Omental fat pad (tissue), 4 donors: ENCODE data around the gene KLHL22. TPM values are rescaled to one million over a fixed set of nuclear protein-coding genes. Genes with fewer than 3 reads are reported as not detected.
"Not testable (repeated sequence)": the region's sequence is repeated elsewhere in the genome, so short reads cannot be mapped to it uniquely, and the experiment has no call there.

Source experiments
- ATAC-seq: fragments of 150-250 bp; one replicate; pipeline ENCODE4 v1.9.1; 2016; ENCODE audit warnings: mild to moderate bottlenecking, moderate library complexity; ENCODE audit not compliant: low FRiP score
- DNase-seq: peaks from one replicate; pipeline ENCODE4 v3.0.0-alpha.2; 2019; ENCODE audit warnings: low spot score
- total RNA-seq, 4 donors: library from RNA; depleted of rRNA; stranded (reverse); fragments of >200 nt; gene quantifications; one replicate each; pipeline ENCODE4 v1.1.0, GENCODE V29; 2016
- TF ChIP-seq, protein P1 (sequence below), 3 donors: fragments of 450-650 bp; IDR thresholded peaks; one replicate each; pipeline ENCODE4 v1.5.1; 2016 to 2017; ENCODE audit warnings: antibody characterized with exemption in 3 of 3, mild to moderate bottlenecking in 3 of 3, moderate library complexity in 2 of 3

Gene KLHL22
- total RNA-seq, 4 donors from 2014 or later, result 19.8 to 45.0 (median 32.9) TPM

- TF ChIP-seq, protein P1, sequence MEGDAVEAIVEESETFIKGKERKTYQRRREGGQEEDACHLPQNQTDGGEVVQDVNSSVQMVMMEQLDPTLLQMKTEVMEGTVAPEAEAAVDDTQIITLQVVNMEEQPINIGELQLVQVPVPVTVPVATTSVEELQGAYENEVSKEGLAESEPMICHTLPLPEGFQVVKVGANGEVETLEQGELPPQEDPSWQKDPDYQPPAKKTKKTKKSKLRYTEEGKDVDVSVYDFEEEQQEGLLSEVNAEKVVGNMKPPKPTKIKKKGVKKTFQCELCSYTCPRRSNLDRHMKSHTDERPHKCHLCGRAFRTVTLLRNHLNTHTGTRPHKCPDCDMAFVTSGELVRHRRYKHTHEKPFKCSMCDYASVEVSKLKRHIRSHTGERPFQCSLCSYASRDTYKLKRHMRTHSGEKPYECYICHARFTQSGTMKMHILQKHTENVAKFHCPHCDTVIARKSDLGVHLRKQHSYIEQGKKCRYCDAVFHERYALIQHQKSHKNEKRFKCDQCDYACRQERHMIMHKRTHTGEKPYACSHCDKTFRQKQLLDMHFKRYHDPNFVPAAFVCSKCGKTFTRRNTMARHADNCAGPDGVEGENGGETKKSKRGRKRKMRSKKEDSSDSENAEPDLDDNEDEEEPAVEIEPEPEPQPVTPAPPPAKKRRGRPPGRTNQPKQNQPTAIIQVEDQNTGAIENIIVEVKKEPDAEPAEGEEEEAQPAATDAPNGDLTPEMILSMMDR (IDR thresholded peaks at IDR 0.05), result no peak
- ATAC-seq (no peak), DNase-seq (no peak)
Measured at GRCh38 chr22:20516399-20516798, 20.8 kb upstream of the KLHL22 start.

DNA sequence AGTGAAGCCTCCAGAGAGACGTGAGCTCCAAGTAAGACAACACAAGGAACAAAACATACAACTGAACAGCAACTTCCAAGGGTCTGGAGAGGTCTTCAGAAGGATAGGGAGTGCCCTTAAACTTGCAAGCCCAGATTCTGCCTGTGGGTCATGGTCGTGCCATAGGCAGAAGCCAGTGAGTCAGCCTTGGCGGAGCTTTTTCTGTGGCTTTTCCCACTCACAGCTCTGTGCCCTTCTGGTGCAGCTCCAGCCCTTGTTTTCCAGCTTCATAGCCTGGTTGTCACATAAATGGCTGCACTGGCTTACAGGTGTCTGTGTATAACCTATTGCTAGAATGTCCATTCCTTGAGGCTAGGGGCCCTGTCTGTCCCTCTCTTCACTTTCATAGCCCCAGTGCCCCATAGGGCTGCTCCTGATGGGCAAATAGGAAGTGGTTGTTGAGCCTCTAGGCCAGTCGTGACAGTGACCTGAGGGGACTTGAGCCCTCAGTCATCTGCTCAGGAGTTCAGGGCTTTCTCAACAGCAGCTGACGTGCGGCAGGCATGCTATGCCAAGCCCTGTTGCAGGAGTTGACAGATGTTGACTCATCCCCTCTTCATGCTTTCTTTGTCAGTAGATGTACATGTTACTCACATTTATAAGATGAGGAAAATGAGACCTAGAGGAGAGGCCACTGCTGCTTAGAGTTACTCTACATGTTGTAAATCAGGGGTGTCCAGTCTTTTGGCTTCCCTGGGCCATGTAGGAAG lies 19.2 kb upstream of the KLHL22 start:
- peak; percentile 78 for ATAC-seq
- TF ChIP-seq, protein P1 (IDR thresholded peaks at IDR 0.05), result no peak

GRCh38 chr22:20511578-20512229 lies 16.1 kb upstream of the KLHL22 start:
- no peak for ATAC-seq
- TF ChIP-seq, protein P1 (IDR thresholded peaks at IDR 0.05), result no peak
- DNase-seq, result no peak

More for the DNA sequence above, 19.2 kb upstream of the KLHL22 start:
- DNase-seq, result peak; percentile 47

GRCh38 chr22:20510811-20511577 lies 15.4 kb upstream of the KLHL22 start:
- ATAC-seq (no peak), DNase-seq (no peak)
- TF ChIP-seq, protein P1 (IDR thresholded peaks at IDR 0.05), result no peak

DNA sequence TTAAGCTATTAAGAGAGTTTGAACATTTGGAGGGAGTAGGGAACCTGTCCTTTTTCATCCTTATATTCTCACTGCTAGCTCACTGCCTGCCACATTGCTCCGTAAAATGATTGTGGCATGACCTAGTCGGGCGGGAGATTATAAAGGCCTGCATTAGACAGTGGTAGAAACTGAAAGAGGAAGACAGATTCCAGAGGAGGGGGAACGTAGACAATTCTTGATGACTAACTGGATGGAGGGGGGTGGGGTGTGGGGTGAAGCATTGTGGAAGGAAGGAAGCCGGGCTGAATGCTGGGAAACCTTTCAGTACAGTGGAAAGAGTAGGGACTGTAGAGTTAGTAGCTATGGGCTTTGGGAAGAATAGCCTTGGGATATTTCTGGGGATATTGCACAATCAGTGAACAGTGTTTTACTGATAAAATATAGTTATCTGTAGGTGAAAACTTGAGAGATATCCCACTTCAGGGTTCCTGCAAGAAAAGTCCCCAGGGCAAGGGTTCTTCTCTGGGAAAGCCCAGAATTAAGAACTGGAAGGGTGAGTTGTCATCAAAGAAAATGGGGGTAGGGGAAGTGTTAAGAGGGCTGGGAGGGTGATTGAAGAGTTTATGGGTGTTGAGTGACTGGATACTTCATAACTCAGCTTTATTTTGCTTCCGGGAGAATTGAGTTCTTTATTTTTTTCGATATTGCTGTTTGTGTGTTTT lies 13.9 kb upstream of the KLHL22 start:
- TF ChIP-seq, protein P1 (IDR thresholded peaks at IDR 0.05), result no peak
- ATAC-seq, result peak; percentile 84
- DNase-seq, result peak; percentile 54

DNA sequence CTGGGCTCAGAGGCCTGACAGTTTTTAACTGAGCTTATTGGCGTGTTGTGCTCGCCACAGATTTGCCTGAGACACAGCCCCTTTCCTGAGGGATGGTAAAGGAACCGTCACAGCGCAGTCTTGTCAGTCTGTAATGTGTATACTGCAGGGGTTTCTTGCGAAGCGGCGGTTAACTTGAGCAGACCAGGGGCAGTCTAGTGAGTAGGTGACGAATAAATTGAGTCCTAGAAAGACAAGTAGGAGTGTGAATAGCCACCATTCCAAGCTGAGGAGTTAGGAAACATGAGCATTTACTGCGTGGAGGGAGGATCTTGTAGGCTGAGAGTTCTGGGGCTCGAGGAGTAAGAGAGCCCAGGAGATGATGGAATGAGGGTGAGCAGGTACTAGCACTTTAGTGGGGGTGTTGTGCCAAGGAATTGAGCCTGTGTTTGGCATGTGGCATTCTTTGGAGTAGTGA lies 13.2 kb upstream of the KLHL22 start:
- no peak for ATAC-seq
- TF ChIP-seq, protein P1 (IDR thresholded peaks at IDR 0.05), result no peak
- no peak for DNase-seq

- ATAC-seq, DNase-seq: not testable (repeated sequence)
Measured at GRCh38 chr22:20508067-20508755, 12.6 kb upstream of the KLHL22 start.
